Neutrophil (primary cell): Measurements from ENCODE around the gene GRIP1.

ENCODE experiments used
- H3K27ac ChIP-seq: fragments of 200-600 bp; sonication (generic); 2 replicates; pipeline ENCODE4 v1.5.1; 2016; ENCODE audit warnings: mild to moderate bottlenecking, moderate library complexity
- H3K27me3 ChIP-seq: fragments of 200-600 bp; sonication (generic); 2 replicates; pipeline ENCODE4 v1.6.0; 2016; ENCODE audit warnings: mild to moderate bottlenecking
- H3K36me3 ChIP-seq: fragments of 200-600 bp; sonication (generic); 2 replicates; pipeline ENCODE4 v1.5.1; 2017
- H3K4me1 ChIP-seq, 2 experiments: fragments of 200-600 bp in 1 of 2; sonication (generic) in 1 of 2; 1 replicate in 1 of 2; 2 replicates in 1 of 2; pipeline versions ENCODE4 v1.5.1 to v1.6.1; 2013 to 2016; ENCODE audit warnings: low read depth in 1 of 2, low read length in 1 of 2, mild to moderate bottlenecking in 1 of 2, moderate library complexity in 1 of 2; ENCODE audit not compliant: control insufficient read depth in 1 of 2, insufficient read depth in 1 of 2
- H3K4me3 ChIP-seq, 2 experiments: fragments of 200-600 bp in 1 of 2; sonication (generic) in 1 of 2; 1 replicate in 1 of 2; 2 replicates in 1 of 2; pipeline ENCODE4 v1.5.1; 2013 to 2016; ENCODE audit warnings: low read depth in 1 of 2, low read length in 1 of 2, mild to moderate bottlenecking in 1 of 2, moderate library complexity in 1 of 2
- H3K9me3 ChIP-seq: fragments of 200-600 bp; sonication (generic); 2 replicates; pipeline ENCODE4 v1.5.1; 2016
- TF ChIP-seq, protein P1 (sequence below): fragments of 200-600 bp; sonication (generic); IDR thresholded peaks from 2 replicates; pipeline ENCODE4 v1.5.1; 2016; ENCODE audit warnings: antibody characterized with exemption

The GRIP1 gene

GRCh38 chr12:66393890-66394289 is 285.0 kb downstream of the GRIP1 start:
- no peak overlapping the region for H3K27ac ChIP-seq
- H3K27me3 ChIP-seq = no peaks in the 10 kb centered on the region
- H3K36me3 ChIP-seq = no peaks in the 10 kb centered on the region
- TF ChIP-seq, protein P1, sequence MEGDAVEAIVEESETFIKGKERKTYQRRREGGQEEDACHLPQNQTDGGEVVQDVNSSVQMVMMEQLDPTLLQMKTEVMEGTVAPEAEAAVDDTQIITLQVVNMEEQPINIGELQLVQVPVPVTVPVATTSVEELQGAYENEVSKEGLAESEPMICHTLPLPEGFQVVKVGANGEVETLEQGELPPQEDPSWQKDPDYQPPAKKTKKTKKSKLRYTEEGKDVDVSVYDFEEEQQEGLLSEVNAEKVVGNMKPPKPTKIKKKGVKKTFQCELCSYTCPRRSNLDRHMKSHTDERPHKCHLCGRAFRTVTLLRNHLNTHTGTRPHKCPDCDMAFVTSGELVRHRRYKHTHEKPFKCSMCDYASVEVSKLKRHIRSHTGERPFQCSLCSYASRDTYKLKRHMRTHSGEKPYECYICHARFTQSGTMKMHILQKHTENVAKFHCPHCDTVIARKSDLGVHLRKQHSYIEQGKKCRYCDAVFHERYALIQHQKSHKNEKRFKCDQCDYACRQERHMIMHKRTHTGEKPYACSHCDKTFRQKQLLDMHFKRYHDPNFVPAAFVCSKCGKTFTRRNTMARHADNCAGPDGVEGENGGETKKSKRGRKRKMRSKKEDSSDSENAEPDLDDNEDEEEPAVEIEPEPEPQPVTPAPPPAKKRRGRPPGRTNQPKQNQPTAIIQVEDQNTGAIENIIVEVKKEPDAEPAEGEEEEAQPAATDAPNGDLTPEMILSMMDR = no peak
- H3K4me1 ChIP-seq = peaks cover 1 to 2% of the 10 kb centered on the region in 2 experiments
- H3K4me3 ChIP-seq = no peak overlapping the region
- no peaks in the 10 kb centered on the region for H3K9me3 ChIP-seq

DNA sequence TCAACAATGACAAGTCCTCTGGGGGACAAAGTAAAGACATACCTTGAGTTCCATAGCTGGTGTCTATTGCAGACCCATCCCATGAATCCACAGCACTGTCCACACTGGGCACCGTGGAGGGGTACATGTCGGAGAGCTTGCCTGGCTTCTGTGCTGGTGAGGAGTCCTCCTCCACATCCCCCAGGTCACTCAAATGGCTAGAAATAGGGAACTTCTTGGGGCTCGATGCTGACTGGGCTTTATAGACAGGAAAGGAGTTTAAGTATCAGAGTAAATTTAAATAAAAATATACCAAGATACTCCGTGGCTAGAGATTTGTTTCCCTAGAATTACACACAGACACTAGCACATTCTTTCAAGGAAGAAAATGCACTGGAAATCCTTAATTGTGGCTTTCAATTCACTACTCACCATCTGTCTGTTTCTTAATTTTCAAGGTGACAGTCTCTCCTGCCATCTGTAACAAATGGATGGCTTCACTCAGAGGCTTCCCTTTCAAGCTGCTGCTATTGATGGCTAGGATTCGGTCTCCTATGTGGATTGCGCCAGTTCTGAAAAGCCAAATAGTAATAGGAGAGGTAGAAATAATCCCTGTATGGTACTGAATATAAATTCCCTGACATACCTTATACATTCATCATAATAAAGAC is 286.5 kb downstream of the GRIP1 start:
- Histone ChIP-seq H3K36me3 (no peaks in the 10 kb centered on the region), H3K9me3 (no peaks in the 10 kb centered on the region), H3K4me1 (peaks cover 10% of the 10 kb centered on the region in 2 experiments), H3K27me3 (no peaks in the 10 kb centered on the region), H3K4me3 (no peak overlapping the region), H3K27ac (no peak overlapping the region)
- TF ChIP-seq, protein P1 = no peak

DNA sequence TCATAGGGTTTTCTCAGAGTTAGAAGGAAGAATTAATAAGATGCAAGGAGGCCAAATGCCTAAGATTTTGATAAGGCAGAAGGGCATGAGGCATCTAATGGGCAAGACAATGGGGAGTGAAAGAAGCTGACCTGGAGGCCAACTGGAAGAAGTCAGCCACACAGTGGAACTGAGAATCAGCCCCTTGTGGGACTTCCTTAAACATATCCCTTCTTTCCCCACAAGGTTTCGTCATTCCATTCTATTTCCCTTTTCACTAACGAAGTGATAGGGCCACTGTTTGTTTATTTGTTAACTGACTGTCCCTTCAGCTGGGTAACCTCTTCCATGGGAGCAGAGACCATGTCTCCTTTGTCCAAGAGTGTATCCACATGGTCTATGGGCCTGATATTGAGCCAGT is 290.4 kb downstream of the GRIP1 start:
- Histone ChIP-seq H3K27me3 (no peaks in the 10 kb centered on the region), H3K9me3 (no peaks in the 10 kb centered on the region), H3K36me3 (no peaks in the 10 kb centered on the region), H3K4me3 (peak overlapping the region in 1 of 2 experiments; percentile 2), H3K4me1 (peaks cover 10% of the 10 kb centered on the region in 2 experiments), H3K27ac (peak overlapping the region; percentile 50)
- TF ChIP-seq, protein P1 = no peak

GRCh38 chr12:66387117-66387516 is 291.8 kb downstream of the GRIP1 start:
- Histone ChIP-seq H3K36me3 (no peaks in the 10 kb centered on the region), H3K27ac (no peak overlapping the region), H3K9me3 (no peaks in the 10 kb centered on the region), H3K4me1 (peaks cover 10% of the 10 kb centered on the region in 2 experiments), H3K27me3 (no peaks in the 10 kb centered on the region), H3K4me3 (no peak overlapping the region)
- TF ChIP-seq, protein P1 = no peak

DNA sequence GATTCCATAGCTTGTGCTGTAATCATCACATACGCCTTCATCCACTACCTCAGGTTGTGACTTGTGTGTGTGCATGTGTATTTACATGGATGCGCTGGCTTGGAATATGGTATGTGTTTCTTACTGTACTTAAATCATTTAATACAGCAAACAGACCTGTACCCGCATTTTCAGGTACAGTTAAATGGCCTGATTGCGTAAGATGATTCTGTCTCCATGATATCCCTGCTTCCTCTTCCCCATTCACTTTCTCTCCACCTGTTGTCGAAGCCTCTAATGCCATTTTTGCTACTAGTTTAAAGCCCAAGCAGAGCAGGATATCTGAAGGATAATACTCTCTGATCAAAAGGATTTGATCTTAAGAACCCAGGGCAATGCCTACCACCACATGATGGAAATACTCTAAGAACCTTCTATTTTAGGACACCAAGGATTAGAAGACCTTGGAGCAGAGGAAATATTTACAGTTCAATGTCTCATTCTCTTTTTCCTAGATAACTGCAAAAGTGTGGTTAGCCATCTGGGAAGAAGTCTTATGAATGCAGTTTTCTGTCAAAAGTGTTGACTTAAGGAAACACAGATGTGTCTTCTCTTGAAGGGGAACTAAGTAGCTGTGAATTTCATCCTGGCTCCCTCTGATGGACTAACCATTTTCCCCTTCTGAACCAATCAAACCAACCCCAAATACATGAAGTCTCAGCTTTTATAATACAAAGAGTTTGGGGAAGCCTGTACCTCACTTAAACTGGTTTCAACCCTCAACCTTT is 297.9 kb downstream of the GRIP1 start:
- H3K9me3 ChIP-seq = no peaks in the 10 kb centered on the region
- H3K4me3 ChIP-seq = no peak overlapping the region
- H3K27me3 ChIP-seq = no peaks in the 10 kb centered on the region
- no peaks in the 10 kb centered on the region for H3K36me3 ChIP-seq
- peaks cover 11 to 22% of the 10 kb centered on the region in 2 experiments for H3K4me1 ChIP-seq
- TF ChIP-seq, protein P1 = no peak
- no peak overlapping the region for H3K27ac ChIP-seq
